ENCODE results near the gene ADSS2.
"Not testable (repeated sequence)": the region's sequence is repeated elsewhere in the genome, so short reads cannot be mapped to it uniquely, and the experiment has no call there.

ADSS2 gene

GRCh38 chr1:244451539-244451950, at the start of gene ADSS2:
ADSS2 (minus strand) TSS chr1:244451909; CDS start chr1:244451817, 92 bp downstream.
- in situ Hi-C loops (cut with HindIII; ENCODE audit: low pct_ligation_motif_present, low pct_unique_long_range_greater_than_20kb, low sequenced_read_pairs), result no loop called here
- DNase-seq, result no peak

- DNase-seq; in situ Hi-C loops (cut with HindIII; ENCODE audit: low pct_ligation_motif_present, low pct_unique_long_range_greater_than_20kb, low sequenced_read_pairs): not testable (repeated sequence)
Measured at GRCh38 chr1:244500515-244500914, 48.8 kb upstream of the ADSS2 start.

- DNase-seq; in situ Hi-C loops (cut with HindIII; ENCODE audit: low pct_ligation_motif_present, low pct_unique_long_range_greater_than_20kb, low sequenced_read_pairs): not testable (repeated sequence)
Measured at GRCh38 chr1:244499484-244499883, 47.8 kb upstream of the ADSS2 start.

GRCh38 chr1:244497805-244498204, 46.1 kb upstream of the ADSS2 start:
- in situ Hi-C loops (cut with HindIII; ENCODE audit: low pct_ligation_motif_present, low pct_unique_long_range_greater_than_20kb, low sequenced_read_pairs), result no loop called here

GRCh38 chr1:244496186-244496585, 44.5 kb upstream of the ADSS2 start:
- in situ Hi-C loops (cut with HindIII; ENCODE audit: low pct_ligation_motif_present, low pct_unique_long_range_greater_than_20kb, low sequenced_read_pairs), result no loop called here
- no peak for DNase-seq

More at GRCh38 chr1:244497805-244498204, 46.1 kb upstream of the ADSS2 start:
- no peak for DNase-seq

GRCh38 chr1:244494653-244495052, 42.9 kb upstream of the ADSS2 start:
- no peak for DNase-seq
- in situ Hi-C loops (cut with HindIII; ENCODE audit: low pct_ligation_motif_present, low pct_unique_long_range_greater_than_20kb, low sequenced_read_pairs), result no loop called here

- DNase-seq; in situ Hi-C loops (cut with HindIII; ENCODE audit: low pct_ligation_motif_present, low pct_unique_long_range_greater_than_20kb, low sequenced_read_pairs): not testable (repeated sequence)
Measured at GRCh38 chr1:244484971-244485370, 33.3 kb upstream of the ADSS2 start.

GRCh38 chr1:244473059-244473605, 21.4 kb upstream of the ADSS2 start:
- no peak for DNase-seq
- in situ Hi-C loops (cut with HindIII; ENCODE audit: low pct_ligation_motif_present, low pct_unique_long_range_greater_than_20kb, low sequenced_read_pairs), result no loop called here

- no peak for DNase-seq
- in situ Hi-C loops (cut with HindIII; ENCODE audit: low pct_ligation_motif_present, low pct_unique_long_range_greater_than_20kb, low sequenced_read_pairs), result no loop called here
Measured at GRCh38 chr1:244466724-244467123, 15.0 kb upstream of the ADSS2 start.

GRCh38 chr1:244461245-244462071, 9.7 kb upstream of the ADSS2 start, which contains the start of gene CATSPERE:
CATSPERE (plus strand) TSS chr1:244461273; CDS start chr1:244461430, 157 bp downstream.
- in situ Hi-C loops (cut with HindIII; ENCODE audit: low pct_ligation_motif_present, low pct_unique_long_range_greater_than_20kb, low sequenced_read_pairs), result no loop called here
- DNase-seq, result peak; percentile 91

- DNase-seq, result peak; percentile 20
- in situ Hi-C loops (cut with HindIII; ENCODE audit: low pct_ligation_motif_present, low pct_unique_long_range_greater_than_20kb, low sequenced_read_pairs), result no loop called here
Measured at GRCh38 chr1:244460197-244460596, 8.5 kb upstream of the ADSS2 start.

GRCh38 chr1:244458781-244459180, 7.1 kb upstream of the ADSS2 start:
- DNase-seq, result no peak
- in situ Hi-C loops (cut with HindIII; ENCODE audit: low pct_ligation_motif_present, low pct_unique_long_range_greater_than_20kb, low sequenced_read_pairs), result no loop called here

- in situ Hi-C loops (cut with HindIII; ENCODE audit: low pct_ligation_motif_present, low pct_unique_long_range_greater_than_20kb, low sequenced_read_pairs), result no loop called here
- DNase-seq, result no peak
Measured at GRCh38 chr1:244456586-244456985, 4.9 kb upstream of the ADSS2 start.

GRCh38 chr1:244454412-244454811, 2.7 kb upstream of the ADSS2 start:
- in situ Hi-C loops (cut with HindIII; ENCODE audit: low pct_ligation_motif_present, low pct_unique_long_range_greater_than_20kb, low sequenced_read_pairs), result no loop called here
- no peak for DNase-seq

GRCh38 chr1:244451951-244452795, 464 bp upstream of the ADSS2 start:
- in situ Hi-C loops (cut with HindIII; ENCODE audit: low pct_ligation_motif_present, low pct_unique_long_range_greater_than_20kb, low sequenced_read_pairs), result no loop called here
- peak; percentile 100 for DNase-seq

- in situ Hi-C loops (cut with HindIII; ENCODE audit: low pct_ligation_motif_present, low pct_unique_long_range_greater_than_20kb, low sequenced_read_pairs), result no loop called here
- peak; percentile 65 for DNase-seq
Measured at GRCh38 chr1:244450597-244451538, 841 bp downstream of the ADSS2 start.

- in situ Hi-C loops (cut with HindIII; ENCODE audit: low pct_ligation_motif_present, low pct_unique_long_range_greater_than_20kb, low sequenced_read_pairs), result no loop called here
- DNase-seq, result no peak
Measured at GRCh38 chr1:244449936-244450508, 1.7 kb downstream of the ADSS2 start.

Data from ACHN (cell line).